NCI-H2227 (cell line): ENCODE results near the gene PLIN5.
A peak's percentile ranks its signal among the peaks of the same experiment; 100 is the strongest.
"Not testable (repeated sequence)": the region's sequence is repeated elsewhere in the genome, so short reads cannot be mapped to it uniquely, and the experiment has no call there.

Source experiments
- DNase-seq: peaks from one replicate; lab custom pipeline; 2025; ENCODE audit not compliant: unreplicated experiment; lab: John Stamatoyannopoulos, UW

Gene PLIN5

DNA sequence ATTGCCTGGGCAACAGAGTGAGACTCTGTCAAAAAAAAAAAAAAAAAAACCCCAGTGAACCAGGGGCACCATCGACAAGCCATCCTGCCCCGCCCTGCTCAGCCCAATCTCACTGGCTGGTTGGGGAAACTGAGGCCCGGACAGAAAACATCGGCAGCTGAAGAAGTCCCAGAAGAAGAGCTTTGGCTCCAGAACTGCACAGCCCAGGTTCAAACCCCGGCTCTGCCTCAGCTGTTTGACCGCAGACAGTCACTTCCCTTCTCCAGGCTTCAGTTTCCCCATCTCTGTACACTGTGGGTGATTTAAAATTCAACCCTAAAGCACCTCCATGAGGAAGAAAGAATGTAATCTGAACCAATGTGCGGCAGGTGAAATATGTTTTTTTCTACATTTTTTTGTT, 33.9 kb upstream of the PLIN5 start:
- no peak for DNase-seq

DNA sequence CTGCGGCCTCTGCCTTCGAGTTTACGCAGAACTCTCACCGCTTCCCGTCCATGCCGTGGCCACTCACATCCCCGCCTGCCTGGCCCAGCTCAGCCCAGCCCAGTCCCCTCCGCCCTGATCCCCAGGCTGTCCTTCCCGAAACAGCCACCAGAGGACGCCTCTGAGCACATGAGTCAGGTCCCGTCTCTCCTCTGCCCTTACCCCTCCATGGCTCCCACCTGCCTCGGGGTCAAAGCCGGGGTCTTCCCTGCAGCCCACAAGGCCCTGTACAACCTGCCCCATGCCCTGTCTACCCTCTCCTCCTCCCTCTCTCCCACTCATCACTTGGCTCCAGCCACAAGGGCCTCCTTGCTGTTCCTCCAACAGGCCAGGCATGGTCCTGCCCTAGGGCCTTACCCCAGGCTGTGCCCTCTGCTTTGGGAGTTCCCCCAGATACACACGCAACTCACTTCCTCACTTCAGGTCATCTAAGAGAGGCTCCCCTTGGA, 32.6 kb upstream of the PLIN5 start:
- peak; percentile 47 for DNase-seq

DNA sequence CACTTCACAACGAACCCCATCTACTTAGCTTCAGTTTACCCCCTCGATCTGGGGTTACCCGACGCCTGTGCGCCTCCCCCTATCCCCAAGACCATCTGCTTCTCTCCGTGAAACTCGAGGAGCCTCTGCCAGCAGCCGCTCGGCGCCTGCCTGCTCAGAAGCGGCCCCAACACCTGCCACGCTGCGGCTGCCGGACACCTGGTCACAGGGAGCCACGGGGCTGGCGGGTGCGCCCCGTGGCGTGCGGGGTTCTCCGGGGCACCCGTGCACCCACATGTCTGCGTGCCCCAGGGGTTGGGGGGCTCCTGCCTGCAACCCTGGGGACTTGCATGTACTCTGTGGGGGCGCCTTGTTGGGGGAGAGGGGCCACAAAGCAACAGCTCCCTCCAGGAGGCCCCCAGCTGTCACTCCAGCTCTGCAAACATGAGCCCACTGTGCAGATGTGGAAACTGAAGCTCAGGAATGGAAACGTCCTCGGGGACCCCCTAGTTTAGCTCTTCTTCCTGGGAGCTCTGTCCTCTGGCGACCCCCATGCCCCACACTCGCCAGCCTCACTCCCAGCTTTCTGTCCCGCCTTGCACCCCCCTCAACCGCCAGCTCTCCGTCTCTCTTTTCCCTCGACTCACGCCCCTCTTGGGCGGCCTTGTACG, 31.5 kb upstream of the PLIN5 start:
- DNase-seq = no peak

DNA sequence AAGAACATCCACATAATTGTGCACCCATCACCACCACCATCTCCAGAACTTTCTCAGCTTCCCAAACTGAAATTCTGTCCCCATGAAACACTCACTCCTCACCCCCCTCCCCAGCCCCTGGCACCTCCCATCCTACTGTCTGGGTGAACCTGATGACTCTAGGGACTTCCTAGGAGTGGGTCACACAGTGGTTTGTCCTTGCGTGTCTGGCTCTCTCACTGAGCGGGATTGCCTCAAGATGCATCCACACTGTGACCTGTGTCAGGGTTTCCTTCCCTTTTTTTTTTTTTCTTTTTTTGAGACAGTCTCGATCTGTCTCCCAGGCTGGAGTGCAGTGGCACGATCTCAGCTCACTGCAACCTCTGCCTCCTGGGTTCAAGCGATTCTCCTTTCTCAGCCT, 28.5 kb upstream of the PLIN5 start:
- not testable (repeated sequence) for DNase-seq

DNA sequence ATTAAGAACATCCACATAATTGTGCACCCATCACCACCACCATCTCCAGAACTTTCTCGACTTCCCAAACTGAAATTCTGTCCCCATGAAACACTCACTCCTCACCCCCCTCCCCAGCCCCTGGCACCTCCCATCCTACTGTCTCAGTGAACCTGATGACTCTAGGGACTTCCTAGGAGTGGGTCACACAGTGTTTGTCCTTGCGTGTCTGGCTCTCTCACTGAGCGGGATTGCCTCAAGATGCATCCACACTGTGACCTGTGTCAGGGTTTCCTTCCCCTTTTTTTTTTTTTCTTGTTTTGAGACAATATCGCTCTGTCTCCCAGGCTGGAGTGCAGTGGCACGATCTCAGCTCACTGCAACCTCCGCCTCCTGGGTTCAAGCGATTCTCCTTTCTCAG, 27.1 kb upstream of the PLIN5 start:
- DNase-seq = not testable (repeated sequence)

DNA sequence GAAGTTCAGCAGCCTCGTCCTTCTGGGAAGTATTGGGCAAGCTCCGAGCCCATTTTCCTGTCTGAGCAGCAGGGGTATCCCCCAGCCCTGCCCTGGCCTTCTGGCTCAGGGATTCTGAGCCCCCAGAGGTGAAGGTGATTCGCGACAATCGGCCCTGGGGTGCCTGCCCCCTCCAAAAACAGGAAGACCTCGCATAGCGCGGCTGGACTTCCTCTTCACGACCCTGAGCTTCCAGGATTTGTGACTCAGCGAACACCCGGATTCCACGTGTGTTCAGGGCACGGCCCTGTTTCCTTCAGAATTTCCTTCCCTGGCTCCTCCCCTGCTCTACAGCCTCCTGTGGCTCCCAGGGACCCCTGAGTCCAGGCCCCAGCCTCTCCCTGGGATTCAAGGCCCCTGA, 24.5 kb upstream of the PLIN5 start, which contains the start of gene SEMA6B:
Gene SEMA6B, minus strand, starts transcription at position 116 of the 400 bp plus-strand sequence. CDS start 1,227 bp downstream, outside the sequence.
- DNase-seq = no peak

DNA sequence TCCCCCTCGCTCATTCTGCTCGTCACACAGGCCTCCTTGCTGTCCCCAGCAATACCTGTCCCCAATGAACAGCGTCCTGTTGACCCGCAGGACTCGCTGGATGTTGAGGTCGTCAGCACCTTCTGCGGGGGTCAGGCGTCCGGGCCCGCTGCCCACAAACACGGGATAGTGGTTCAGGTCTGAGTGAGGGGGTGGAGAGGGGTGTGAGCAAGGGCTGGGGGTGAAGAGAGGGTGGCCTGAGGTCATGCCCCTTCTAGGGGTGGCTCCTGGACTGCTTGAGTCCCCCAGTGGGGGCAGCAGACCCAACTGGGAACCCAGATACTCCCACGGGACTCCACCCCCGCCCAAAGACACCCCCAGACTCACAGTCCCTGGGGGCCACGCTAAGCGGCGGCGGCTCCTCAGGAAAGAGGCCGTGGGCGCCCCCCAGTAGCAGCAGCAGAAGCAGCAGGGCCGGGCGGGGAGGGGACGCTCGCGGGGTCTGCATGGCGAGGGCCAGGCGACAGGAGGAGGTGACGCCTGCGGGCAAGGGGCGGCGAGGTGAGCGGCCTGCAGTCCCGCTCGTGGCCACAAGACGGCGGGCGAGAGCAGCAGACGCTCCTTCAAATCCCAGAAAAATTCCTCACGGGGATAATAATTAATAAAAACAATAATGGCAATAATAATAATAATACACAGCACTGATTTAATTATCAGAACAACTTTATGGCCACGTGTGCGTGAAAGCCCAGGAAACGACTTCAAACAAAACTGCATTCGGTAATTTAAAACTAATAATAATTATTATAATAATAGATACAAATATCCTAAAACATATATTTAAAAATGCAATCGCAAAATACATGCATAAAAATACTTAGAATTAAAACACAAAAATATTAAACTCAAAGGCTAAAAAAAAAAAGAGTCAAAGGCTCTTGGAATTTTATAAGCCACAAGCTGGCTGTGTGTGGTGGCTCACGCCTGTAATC, 23.2 kb upstream of the PLIN5 start:
- peak; percentile 18 for DNase-seq

DNA sequence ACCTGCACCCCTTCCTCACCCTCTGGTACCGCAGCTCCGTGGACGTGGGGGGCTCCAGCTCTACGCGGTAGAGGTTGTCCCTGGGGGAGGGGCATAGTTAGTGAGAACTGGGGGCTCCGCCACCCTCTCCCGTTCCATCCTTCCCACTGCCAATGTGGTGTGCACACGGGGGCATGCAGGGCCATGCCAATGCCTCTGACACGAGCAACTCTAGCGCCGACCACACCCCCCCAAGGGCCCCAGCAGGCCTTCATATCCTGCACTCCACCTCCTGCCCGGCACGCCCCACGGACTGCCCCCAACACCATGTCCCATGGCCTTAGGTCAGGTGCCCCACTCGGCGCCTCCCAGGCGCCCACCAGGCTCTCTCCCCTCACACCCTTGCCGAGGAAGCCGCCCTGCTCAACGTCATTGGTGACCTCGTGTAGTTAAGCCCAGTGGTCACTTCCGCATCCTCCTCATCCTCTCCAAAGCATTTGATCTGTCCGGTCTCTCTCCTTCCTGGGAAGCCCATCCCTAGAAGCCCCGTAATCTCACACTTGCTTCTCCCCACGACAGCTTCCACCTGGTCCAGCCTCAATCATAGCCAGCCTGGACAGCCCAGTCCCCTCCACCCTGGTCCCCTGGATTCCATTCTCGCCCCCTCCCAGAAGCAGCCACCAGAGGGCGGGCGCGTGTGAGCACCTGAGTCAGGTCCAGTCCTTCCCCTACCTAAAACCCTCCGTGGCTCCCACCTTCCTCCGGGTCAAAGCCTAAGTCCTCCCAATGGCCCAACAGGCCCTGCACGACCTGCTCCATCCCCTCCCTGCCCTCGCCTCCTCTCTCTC, 22.3 kb upstream of the PLIN5 start:
- DNase-seq = no peak

DNA sequence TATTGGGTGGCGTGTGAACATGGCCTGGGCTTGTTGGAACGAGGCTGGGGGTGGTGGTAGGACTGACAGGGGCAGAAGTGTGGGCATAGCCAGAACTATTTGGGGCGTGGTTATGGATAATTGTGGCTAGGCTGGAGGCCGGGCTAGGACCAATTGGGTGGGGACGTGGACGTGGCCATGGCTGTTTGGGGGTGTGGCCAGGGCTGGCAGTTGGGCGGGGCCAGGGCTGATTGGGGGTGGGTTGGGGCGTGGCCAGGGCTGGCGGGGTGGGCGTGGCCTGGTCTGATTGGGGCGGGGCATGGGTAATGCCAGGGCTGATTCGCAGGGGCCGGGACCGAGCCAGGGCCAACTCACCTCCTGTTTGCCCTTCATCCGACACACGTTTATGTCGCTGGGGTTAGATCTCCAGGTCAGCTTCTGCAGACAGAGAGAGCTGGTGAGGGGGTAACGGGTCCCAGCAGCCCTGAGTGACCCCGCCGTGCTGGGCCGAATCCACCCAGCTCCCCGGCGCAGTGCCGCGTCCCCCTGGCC, 21.6 kb upstream of the PLIN5 start:
- DNase-seq = no peak

DNA sequence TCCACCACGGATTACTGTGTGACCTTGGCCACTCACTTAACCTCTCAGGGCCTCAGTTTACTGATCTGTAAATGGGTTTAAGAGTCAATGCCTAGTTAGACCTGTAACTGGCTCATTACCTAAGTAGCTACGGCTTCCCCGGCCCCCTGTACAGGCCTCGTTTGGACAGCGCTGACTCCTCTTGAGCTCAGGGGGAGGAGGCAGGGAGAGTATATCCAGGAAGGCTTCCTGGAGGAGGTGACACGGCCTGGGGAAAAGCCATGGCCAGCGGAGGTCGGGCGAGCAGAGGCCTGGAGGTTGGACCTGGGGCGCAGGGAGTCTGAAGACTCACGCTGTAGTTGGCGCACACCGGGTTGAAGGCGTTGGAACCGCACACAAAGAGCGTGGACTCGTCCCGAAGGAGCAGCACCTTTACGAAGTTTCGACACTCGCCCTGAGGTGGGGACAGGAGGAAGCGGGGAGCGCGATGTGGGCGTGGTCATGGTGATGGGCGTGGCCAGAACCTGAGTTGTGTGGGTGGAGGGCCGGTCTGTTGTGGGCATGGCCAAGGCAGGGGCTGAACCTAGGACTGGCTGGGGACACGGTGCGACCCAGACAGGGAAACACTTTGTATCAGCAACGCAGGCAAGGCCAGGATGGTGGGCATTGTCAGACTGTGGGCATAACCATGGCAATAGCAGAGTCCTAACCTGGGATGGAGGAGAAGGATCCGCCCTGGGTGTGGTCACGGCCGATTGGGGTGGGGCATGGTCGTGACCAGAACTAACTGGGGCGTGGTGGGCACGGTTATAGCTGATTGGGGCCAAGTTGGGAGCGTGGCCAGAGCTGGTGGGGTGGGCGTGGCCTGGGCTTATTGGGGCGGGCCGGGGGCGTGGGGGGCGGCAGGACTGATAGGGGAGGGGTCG, 20.9 kb upstream of the PLIN5 start:
- DNase-seq = no peak

DNA sequence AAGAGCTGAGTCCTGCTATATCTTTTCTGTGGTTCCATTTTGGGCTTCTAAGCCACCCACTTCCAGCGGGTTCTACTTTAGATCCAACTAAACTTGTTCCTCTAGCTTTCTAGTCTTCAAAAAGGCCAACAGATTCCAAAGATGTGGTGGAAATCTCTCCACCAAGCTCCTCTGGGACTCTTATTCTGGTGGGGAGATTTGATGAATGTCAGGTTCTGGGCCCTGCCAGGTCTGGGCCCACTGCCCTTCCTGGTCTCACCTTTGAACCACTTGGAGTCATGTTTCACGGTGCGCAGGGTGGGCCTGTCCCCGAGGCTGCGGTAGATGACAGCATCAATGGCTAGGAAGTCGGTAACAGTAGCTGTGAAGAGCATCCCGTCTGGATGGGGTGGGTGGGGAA, 19.7 kb upstream of the PLIN5 start:
- no peak for DNase-seq

DNA sequence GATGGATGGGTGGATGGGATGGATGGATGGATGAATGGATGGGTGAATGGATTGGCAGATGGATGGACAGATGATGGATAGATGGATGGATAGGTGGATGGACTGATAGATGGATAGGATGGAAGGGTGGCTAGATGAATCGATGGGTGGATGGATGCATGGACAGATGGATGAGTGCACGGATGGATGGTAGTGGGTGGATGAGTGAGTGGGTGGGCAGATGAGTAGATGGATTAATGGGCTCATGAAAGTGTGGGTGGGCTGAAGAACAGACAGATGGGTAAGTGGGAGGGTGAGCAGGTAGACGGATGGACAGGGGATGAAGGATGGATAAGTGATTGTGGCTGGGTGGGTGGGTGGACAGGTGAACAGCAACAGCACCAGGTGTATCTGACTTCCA, 18.8 kb upstream of the PLIN5 start:
- no peak for DNase-seq

DNA sequence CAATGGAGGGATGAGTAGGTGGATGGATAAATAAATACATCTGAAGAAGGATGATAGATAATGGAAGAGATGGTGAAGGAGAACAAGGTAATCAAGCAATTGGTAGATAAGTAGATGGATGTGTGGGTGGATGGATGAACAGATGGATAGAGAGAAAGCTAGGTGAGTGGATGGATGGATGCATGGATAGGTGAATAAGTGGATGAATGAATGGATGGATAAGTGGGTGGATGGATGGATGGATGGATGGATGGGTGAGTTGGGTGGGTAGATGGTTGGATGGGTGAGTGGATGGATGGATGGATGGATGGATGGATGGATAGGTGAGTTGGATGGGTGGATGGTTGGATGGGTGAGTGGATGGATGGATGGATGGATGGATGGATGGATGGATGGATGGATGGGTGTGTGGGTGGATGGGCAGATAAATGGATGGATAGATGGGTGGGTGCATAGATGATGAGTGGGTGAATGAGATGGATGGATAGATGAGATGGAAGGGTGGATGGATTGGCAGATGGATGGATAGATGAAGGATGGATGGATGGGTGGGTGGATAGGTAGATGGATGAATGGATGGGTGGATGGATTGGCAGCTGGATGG, 18.2 kb upstream of the PLIN5 start:
- DNase-seq = no peak

DNA sequence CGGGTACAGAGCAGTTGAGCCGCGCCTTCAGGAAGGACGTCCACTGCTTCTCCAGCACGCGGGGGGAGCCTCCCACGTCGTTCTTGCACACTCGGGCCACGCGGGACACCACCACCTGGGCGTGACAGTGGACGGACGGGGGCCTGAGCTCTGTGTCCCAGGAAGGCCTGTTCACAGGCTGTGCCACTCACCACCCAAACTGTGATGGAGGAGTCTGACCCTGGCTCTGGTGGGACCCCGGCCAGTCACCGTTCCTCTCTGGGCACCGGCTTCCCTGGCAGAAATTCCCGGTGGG, 17.4 kb upstream of the PLIN5 start:
- DNase-seq = no peak

DNA sequence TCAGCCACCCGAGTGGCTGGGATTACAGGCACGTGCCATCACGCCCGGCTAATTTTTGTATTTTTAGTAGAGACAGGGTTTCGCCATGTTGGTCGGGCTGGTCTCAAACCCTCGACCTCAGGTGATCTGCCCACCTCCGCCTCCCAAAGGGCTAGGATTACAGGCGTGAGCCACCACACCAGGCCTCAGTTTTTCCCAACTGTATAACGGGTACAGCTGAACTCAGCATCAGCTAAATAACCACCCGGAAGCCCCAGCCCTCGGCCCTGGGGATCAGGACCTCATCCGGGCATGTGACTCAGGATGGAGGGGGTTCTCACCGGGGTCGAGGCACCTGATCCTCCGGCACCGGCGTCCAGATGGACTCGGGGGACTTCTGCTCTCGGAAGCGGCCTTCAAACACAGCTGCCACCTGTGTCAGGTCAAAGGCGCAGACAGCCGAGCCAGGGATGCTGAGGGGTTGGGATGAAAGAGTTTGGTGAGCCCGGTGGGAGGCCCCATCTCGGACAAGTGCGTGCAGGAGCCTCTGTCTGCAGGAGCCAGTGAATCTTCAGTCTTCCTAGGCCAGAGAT, 15.5 kb upstream of the PLIN5 start:
- no peak for DNase-seq

DNA sequence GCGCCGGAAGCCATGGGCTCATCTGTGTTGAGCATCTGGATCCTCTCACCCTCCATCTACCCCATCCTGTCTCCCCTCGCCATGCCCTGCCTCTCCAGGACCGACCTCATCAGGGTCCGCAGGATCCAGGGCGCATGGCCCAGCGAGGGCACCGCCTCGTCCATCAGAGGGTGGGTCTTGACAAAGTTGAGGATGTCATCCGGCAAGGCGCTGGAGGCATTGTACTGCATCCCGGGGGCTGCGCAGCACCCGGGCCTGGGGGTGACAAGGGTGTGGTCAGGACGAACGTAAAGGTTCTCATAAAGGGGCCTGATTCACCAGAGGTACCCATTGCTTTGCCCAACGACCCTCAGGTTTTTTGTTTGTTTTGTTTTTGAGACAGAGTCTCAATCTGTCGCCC, 15.0 kb upstream of the PLIN5 start:
- no peak for DNase-seq

DNA sequence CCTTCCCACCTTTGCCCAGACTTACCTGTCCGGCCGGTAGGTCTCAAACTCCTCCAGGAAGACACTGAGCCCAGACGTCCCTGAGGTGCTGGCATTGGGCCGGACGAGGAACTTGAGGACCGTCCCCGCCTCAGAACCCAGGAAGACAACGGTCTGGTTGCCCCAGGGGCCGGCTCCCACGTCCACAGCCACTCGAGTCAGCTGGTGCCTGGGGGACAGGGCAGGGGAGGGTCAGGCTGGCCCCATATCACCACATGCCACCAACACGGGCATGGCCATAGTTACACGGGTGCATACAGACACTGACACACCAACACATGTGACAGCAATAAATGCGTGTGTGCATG, 13.2 kb upstream of the PLIN5 start:
- DNase-seq = no peak

DNA sequence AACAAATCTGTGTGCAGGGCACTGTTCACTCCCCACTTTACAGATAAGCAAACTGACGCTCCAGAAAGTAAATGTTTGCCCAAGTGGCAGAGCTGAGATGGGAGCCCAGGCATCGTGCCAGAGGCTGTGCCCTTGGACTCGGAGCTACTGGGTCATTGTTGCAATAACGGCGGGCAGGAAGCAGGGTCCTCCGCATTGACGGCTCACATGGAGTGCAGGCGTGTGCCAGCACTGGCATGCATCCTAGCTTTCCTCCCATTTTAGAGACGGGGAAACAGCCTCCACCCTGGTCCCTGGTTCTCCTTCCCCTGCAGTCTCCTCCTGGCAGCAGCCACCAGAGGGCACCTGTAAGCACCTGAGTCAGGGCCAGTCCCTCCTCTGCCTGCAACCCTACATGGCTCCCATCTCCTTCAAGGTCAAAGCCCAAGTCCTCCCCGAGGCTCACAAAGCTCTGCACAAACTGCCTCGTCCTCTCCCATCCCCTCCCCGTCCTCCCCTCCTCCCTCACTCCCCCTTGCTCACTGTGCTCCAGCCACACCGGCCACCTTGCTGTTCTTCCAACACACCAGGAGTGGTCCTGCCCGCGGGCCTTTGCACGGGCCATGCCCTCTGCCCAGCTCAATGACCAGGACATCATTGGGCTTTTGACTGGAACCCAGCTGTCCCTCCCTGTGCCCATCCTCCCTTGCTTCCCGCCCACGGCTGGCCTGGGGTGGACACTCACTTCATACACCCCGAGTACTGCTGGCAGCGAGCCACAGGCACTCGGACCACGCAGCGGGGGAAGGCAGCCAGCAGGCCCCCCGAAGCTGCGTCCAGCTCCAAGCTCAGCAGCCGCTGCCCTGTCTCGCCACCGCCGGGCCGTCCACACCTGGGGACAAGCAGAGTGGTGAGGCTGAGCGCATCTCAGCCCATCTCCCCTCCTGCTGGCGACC, 12.5 kb upstream of the PLIN5 start:
- no peak for DNase-seq
